Astrocyte (in vitro differentiated cells and primary cell): ENCODE results near the gene PDLIM1. TPM values are rescaled to one million over a fixed set of nuclear protein-coding genes. Genes with fewer than 3 reads are reported as not detected.

Source experiments
- DNase-seq: peaks from one replicate; pipeline ENCODE4 v3.0.0-alpha.2; 2010; ENCODE audit warnings: low read depth
- FAIRE-seq: peaks from 2 replicates; lab custom pipeline; 2011; peaks lifted over from hg19 to GRCh38; lab: Jason Lieb, UNC
- H2AFZ ChIP-seq: 2 replicates; pipeline ENCODE4 v1.6.0; 2012; ENCODE audit warnings: low read depth, low read length, inconsistent platforms
- H3K27ac ChIP-seq: 2 replicates; pipeline ENCODE4 v1.5.1; 2011; ENCODE audit warnings: low read depth, low read length, inconsistent platforms
- H3K27me3 ChIP-seq: 2 replicates; pipeline ENCODE4 v1.6.0; 2011; ENCODE audit warnings: low read length, inconsistent platforms; ENCODE audit not compliant: insufficient read depth
- H3K36me3 ChIP-seq: 2 replicates; pipeline ENCODE4 v1.5.1; 2011; ENCODE audit warnings: low read length, inconsistent platforms; ENCODE audit not compliant: insufficient read depth
- H3K4me1 ChIP-seq: 2 replicates; pipeline ENCODE4 v1.5.1; 2011; ENCODE audit warnings: low read length, inconsistent platforms; ENCODE audit not compliant: insufficient read depth
- H3K4me2 ChIP-seq: 2 replicates; pipeline ENCODE4 v1.6.0; 2012; ENCODE audit warnings: low read length, inconsistent platforms
- H3K4me3 ChIP-seq: 2 replicates; pipeline ENCODE4 v1.5.1; 2011; ENCODE audit warnings: low read depth, mild to moderate bottlenecking, low read length, inconsistent platforms; ENCODE audit not compliant: insufficient read depth
- H3K79me2 ChIP-seq: 2 replicates; pipeline ENCODE4 v1.6.0; 2012; ENCODE audit warnings: mild to moderate bottlenecking, low read length, inconsistent platforms; ENCODE audit not compliant: insufficient read depth
- H3K9ac ChIP-seq: 2 replicates; pipeline ENCODE4 v1.6.0; 2012; ENCODE audit warnings: mild to moderate bottlenecking, low read length, inconsistent platforms
- H3K9me3 ChIP-seq: 2 replicates; pipeline ENCODE4 v1.5.1; 2012; ENCODE audit warnings: low read depth, mild to moderate bottlenecking, low read length, inconsistent platforms; ENCODE audit not compliant: insufficient read depth
- H4K20me1 ChIP-seq: 2 replicates; pipeline ENCODE4 v1.6.0; 2012; ENCODE audit warnings: low read length, inconsistent platforms; ENCODE audit not compliant: insufficient read depth
- H3K27ac Mint-ChIP-seq: one replicate; pipeline ENCODE4 v1.8.0; 2021; ENCODE audit warnings: mild to moderate bottlenecking, mixed read lengths; ENCODE audit not compliant: unreplicated experiment
- H3K27me3 Mint-ChIP-seq: one replicate; pipeline ENCODE4 v1.8.0; 2021; ENCODE audit warnings: low read depth, mixed read lengths; ENCODE audit not compliant: unreplicated experiment
- H3K36me3 Mint-ChIP-seq: one replicate; pipeline ENCODE4 v1.8.0; 2021; ENCODE audit warnings: low read depth, mixed read lengths; ENCODE audit not compliant: unreplicated experiment
- H3K4me1 Mint-ChIP-seq: one replicate; pipeline ENCODE4 v1.8.0; 2021; ENCODE audit warnings: low read depth, mixed read lengths; ENCODE audit not compliant: unreplicated experiment
- H3K4me3 Mint-ChIP-seq: one replicate; pipeline ENCODE4 v1.8.0; 2021; ENCODE audit warnings: mild to moderate bottlenecking, moderate library complexity, mixed read lengths; ENCODE audit not compliant: unreplicated experiment
- H3K9me3 Mint-ChIP-seq: one replicate; pipeline ENCODE4 v1.8.0; 2021; ENCODE audit warnings: mild to moderate bottlenecking, mixed read lengths; ENCODE audit not compliant: unreplicated experiment
- CTCF ChIP-seq: IDR thresholded peaks from 2 replicates; pipeline ENCODE4 v1.5.1; 2011; ENCODE audit warnings: low read depth, mild to moderate bottlenecking, inconsistent platforms, low read length, moderate library complexity; ENCODE audit not compliant: insufficient read depth
- EZH2 ChIP-seq: IDR thresholded peaks from 2 replicates; pipeline ENCODE4 v1.6.1; 2012; ENCODE audit warnings: mild to moderate bottlenecking, low read length, inconsistent platforms; ENCODE audit not compliant: insufficient read depth
- total RNA-seq: library from RNA; stranded (reverse); gene quantifications from 2 replicates; pipeline ENCODE4 v1.2.1, GENCODE V29; 2021

Gene PDLIM1
- total RNA-seq, 1 donor from 2014 or later, result 320 TPM

DNA sequence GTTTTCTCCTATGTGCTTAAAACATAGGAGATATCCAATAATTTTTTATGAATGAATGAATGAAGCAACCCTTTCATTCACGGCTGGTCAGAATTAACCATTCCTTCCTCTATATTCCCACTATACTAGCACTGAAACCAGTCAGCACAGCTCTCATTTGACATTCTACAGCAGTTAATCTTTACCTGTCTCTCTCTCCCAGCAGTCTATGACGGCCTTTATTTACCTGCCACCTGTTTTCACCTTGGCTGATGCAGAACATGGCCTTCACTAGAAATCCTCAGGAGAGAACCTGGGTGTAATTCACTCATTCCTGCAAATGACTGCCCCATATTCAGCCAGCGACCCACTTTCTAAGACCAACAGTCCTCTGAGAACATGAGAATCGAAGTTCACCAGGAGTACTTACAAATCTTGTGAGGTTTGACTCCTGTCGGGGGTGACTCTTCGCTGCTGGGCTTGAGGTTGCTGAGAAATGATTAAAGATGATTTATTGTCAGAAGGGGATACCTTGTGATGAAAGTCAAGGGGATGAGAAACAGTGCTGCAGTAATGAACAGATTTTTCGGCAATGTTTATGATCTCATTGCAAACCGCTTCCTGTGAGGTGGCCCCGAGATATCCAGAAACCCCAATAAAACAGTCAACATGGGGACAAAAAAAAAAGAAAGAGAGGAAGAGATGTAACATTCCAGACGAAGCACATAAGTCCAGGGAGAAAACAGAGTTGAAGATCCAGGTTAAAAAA lies 30.9 kb upstream of the PDLIM1 start:
- Histone ChIP-seq H3K4me1 (no peaks in the 10 kb centered on the region), H3K4me2 (no peak overlapping the region), H4K20me1 (no peaks in the 10 kb centered on the region), H3K36me3 (no peaks in the 10 kb centered on the region), H2AFZ (no peak overlapping the region), H3K79me2 (no peaks in the 10 kb centered on the region), H3K4me3 (no peak overlapping the region), H3K27ac (no peak overlapping the region), H3K9me3 (no peaks in the 10 kb centered on the region), H3K9ac (no peak overlapping the region), H3K27me3 (no peaks in the 10 kb centered on the region)
- H3K36me3 Mint-ChIP-seq, result peaks cover 7% of the 10 kb centered on the region
- H3K27ac Mint-ChIP-seq, result no peak overlapping the region
- TF ChIP-seq EZH2, result no peak
- TF ChIP-seq CTCF, result no peak
- DNase-seq (no peak), FAIRE-seq (no peak)
- no peaks in the 10 kb centered on the region for H3K9me3 Mint-ChIP-seq
- no peaks in the 10 kb centered on the region for H3K4me1 Mint-ChIP-seq
- H3K27me3 Mint-ChIP-seq, result no peaks in the 10 kb centered on the region
- H3K4me3 Mint-ChIP-seq, result no peak overlapping the region

DNA sequence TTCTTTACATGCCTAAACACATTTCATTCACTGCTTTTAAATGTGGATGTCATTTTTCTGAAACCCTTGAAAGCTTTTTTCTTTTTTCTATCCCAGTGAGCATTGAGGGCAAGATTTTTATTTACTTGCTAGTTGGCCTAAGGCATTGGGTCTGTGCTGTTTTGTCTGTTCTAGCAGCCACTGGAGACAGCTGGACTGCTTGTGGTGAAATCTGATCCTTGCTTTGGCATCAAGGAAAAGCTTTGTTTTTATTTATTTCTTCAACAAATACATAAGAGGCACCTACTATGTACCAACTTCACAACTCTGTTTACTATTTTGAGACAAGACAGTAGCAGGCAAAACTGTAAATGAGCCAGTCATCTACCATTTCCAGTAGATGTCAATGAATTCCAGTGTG lies 28.4 kb upstream of the PDLIM1 start:
- Mint-ChIP-seq H3K36me3 (peaks cover 4% of the 10 kb centered on the region), H3K4me3 (no peak overlapping the region), H3K27me3 (no peaks in the 10 kb centered on the region), H3K4me1 (peaks cover 3% of the 10 kb centered on the region), H3K9me3 (no peaks in the 10 kb centered on the region), H3K27ac (no peak overlapping the region)
- H3K27ac ChIP-seq, result no peak overlapping the region
- no peak for FAIRE-seq
- no peaks in the 10 kb centered on the region for H4K20me1 ChIP-seq
- no peak for DNase-seq
- H3K79me2 ChIP-seq, result no peaks in the 10 kb centered on the region
- no peaks in the 10 kb centered on the region for H3K4me1 ChIP-seq
- H3K4me2 ChIP-seq, result no peak overlapping the region
- no peak overlapping the region for H3K9ac ChIP-seq
- no peak overlapping the region for H3K4me3 ChIP-seq
- no peak for TF ChIP-seq CTCF
- no peak for TF ChIP-seq EZH2
- H3K36me3 ChIP-seq, result no peaks in the 10 kb centered on the region
- no peaks in the 10 kb centered on the region for H3K27me3 ChIP-seq
- H2AFZ ChIP-seq, result no peak overlapping the region
- no peaks in the 10 kb centered on the region for H3K9me3 ChIP-seq

- peaks cover 26% of the 10 kb centered on the region for H3K4me1 Mint-ChIP-seq
- Histone ChIP-seq H3K27me3 (no peaks in the 10 kb centered on the region), H2AFZ (no peak overlapping the region), H3K4me2 (no peak overlapping the region), H3K36me3 (no peaks in the 10 kb centered on the region), H4K20me1 (no peaks in the 10 kb centered on the region), H3K79me2 (no peaks in the 10 kb centered on the region), H3K4me3 (no peak overlapping the region), H3K27ac (no peak overlapping the region), H3K9ac (no peak overlapping the region), H3K4me1 (no peaks in the 10 kb centered on the region), H3K9me3 (no peaks in the 10 kb centered on the region)
- H3K27me3 Mint-ChIP-seq, result no peaks in the 10 kb centered on the region
- no peaks in the 10 kb centered on the region for H3K9me3 Mint-ChIP-seq
- DNase-seq (no peak), FAIRE-seq (no peak)
- no peak overlapping the region for H3K27ac Mint-ChIP-seq
- H3K4me3 Mint-ChIP-seq, result no peak overlapping the region
- H3K36me3 Mint-ChIP-seq, result peaks cover 1% of the 10 kb centered on the region
- TF ChIP-seq CTCF (no peak), EZH2 (no peak)
Measured at GRCh38 chr10:95315509-95315908, 24.7 kb upstream of the PDLIM1 start.
